ENCODE data around the gene RAB10. TPM values are rescaled to one million over a fixed set of nuclear protein-coding genes. Genes with fewer than 3 reads are reported as not detected.
A peak's percentile ranks its signal among the peaks of the same experiment; 100 is the strongest.

The RAB10 gene
- total RNA-seq, 1 experiment from 2014 or later: 138 TPM

GRCh38 chr2:26173776-26174482, 140.0 kb downstream of the RAB10 start:
- ATAC-seq: no peak
- H3K9me3 ChIP-seq (ENCODE audit: low read length): no peaks in the 10 kb centered on the region
- intact Hi-C loops (cut with micrococcal nuclease): no loop called here
- H3K4me1 ChIP-seq (ENCODE audit: insufficient read depth, low read length): 0 out of 2 replicates have a peak, but pooled peaks cover under 1% of the 10 kb centered on the region
- no peaks in the 10 kb centered on the region for H3F3A ChIP-seq (ENCODE audit: low read length, unreplicated experiment)
- no peak overlapping the region for H3K27ac ChIP-seq (ENCODE audit: low read length)
- H3K36me3 ChIP-seq (ENCODE audit: low read depth, low read length): no peaks in the 10 kb centered on the region
- H4K20me1 ChIP-seq (ENCODE audit: low read length): no peaks in the 10 kb centered on the region
- TF ChIP-seq, protein P1, sequence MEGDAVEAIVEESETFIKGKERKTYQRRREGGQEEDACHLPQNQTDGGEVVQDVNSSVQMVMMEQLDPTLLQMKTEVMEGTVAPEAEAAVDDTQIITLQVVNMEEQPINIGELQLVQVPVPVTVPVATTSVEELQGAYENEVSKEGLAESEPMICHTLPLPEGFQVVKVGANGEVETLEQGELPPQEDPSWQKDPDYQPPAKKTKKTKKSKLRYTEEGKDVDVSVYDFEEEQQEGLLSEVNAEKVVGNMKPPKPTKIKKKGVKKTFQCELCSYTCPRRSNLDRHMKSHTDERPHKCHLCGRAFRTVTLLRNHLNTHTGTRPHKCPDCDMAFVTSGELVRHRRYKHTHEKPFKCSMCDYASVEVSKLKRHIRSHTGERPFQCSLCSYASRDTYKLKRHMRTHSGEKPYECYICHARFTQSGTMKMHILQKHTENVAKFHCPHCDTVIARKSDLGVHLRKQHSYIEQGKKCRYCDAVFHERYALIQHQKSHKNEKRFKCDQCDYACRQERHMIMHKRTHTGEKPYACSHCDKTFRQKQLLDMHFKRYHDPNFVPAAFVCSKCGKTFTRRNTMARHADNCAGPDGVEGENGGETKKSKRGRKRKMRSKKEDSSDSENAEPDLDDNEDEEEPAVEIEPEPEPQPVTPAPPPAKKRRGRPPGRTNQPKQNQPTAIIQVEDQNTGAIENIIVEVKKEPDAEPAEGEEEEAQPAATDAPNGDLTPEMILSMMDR (conservative IDR thresholded peaks at IDR 0.05; ENCODE audit: low read depth, low read length): no peak
- TF ChIP-seq EZH2 (IDR thresholded peaks at IDR 0.05; ENCODE audit: low read length, unreplicated experiment) (no peak), EZH2phosphoT487 (IDR thresholded peaks at IDR 0.05; ENCODE audit: borderline replicate concordance, low read length) (no peak)
- no peak overlapping the region for H2AFZ ChIP-seq (ENCODE audit: low read length)
- no peaks in the 10 kb centered on the region for H3K27me3 ChIP-seq (ENCODE audit: low read length)
- no peak overlapping the region; the same call in 1 of the 2 replicates for H3K4me3 ChIP-seq (ENCODE audit: low read length)
- peak overlapping the region; percentile 79 for H3K4me2 ChIP-seq (ENCODE audit: low read length)
- no peak for DNase-seq
- H3K9ac ChIP-seq (ENCODE audit: low read length): no peak overlapping the region
- no TSS peak for BruUV-seq (replicated peaks)
- H3K79me2 ChIP-seq (ENCODE audit: low read length): no peaks in the 10 kb centered on the region
- CTCF ChIA-PET: no interaction called here
- H3K9me2 ChIP-seq (replicated peaks; ENCODE audit: low read length): no peaks in the 10 kb centered on the region
- POLR2A ChIA-PET (ENCODE audit: unreplicated experiment): no interaction called here

DNA sequence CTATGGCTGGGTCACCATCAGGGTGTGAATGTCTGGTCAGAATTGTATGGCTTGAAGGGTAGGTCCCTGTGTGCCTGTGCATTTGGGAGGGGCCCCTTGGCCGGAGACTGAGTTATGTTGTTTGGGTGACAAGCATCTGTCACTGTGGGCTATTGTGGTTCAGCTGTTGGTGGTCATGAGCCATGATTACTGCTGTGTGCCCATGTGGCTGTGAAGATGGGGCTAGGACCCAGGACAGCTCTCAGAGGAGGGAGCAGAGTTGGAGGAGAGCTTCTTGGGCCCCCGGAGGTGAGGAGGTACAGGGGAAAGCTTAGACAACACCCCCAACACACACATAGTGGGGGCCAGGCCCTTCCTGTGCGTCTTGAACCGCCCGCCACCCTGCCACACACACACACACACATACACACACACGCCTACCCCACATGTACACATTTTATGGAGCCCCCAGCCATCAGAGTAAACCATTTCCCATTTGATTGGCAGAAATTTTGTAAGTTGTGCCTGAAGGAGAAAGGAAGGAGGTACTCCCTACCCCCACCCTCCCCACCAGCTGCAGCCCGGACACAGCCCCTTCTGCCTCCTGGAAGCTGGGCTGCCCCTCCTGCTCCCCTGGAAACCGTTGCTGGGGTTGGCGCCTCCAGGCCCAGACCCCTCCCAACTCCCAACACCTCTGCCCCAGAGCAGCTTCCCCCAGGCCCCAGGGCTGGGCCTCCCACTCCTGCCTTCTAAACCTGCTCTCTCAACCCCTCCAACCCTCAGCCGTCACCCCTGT, 141.0 kb downstream of the RAB10 start:
- Histone ChIP-seq H3K9ac (ENCODE audit: low read length) (no peak overlapping the region), H3K4me1 (ENCODE audit: insufficient read depth, low read length) (0 out of 2 replicates have a peak, but pooled peaks cover 4% of the 10 kb centered on the region), H3K9me2 (replicated peaks; ENCODE audit: low read length) (no peaks in the 10 kb centered on the region), H3F3A (ENCODE audit: low read length, unreplicated experiment) (no peaks in the 10 kb centered on the region), H3K79me2 (ENCODE audit: low read length) (no peaks in the 10 kb centered on the region), H3K36me3 (ENCODE audit: low read depth, low read length) (no peaks in the 10 kb centered on the region), H3K4me3 (ENCODE audit: low read length) (no peak overlapping the region), H2AFZ (ENCODE audit: low read length) (no peak overlapping the region), H3K27me3 (ENCODE audit: low read length) (no peaks in the 10 kb centered on the region), H3K4me2 (ENCODE audit: low read length) (no peak overlapping the region), H3K27ac (ENCODE audit: low read length) (no peak overlapping the region), H3K9me3 (ENCODE audit: low read length) (no peaks in the 10 kb centered on the region), H4K20me1 (ENCODE audit: low read length) (no peaks in the 10 kb centered on the region)
- ChIA-PET POLR2A (ENCODE audit: unreplicated experiment) (no interaction called here), CTCF (no interaction called here)
- TF ChIP-seq EZH2phosphoT487 (IDR thresholded peaks at IDR 0.05; ENCODE audit: borderline replicate concordance, low read length) (no peak), EZH2 (IDR thresholded peaks at IDR 0.05; ENCODE audit: low read length, unreplicated experiment) (no peak)
- TF ChIP-seq, protein P1 (conservative IDR thresholded peaks at IDR 0.05; ENCODE audit: low read depth, low read length): no peak
- ATAC-seq (no peak), DNase-seq (no peak)
- BruUV-seq (replicated peaks): no TSS peak
- intact Hi-C loops (cut with micrococcal nuclease): no loop called here
